Rectal smooth muscle tissue (tissue), 1 donor: ENCODE measurements around the gene PHC2.
A peak's percentile ranks its signal among the peaks of the same experiment; 100 is the strongest.

Experiments
- H3K27ac ChIP-seq: one replicate; pipeline ENCODE4 v1.7.0; 2013; ENCODE audit warnings: low read depth, low read length, inconsistent platforms
- H3K27me3 ChIP-seq: one replicate; pipeline ENCODE4 v1.7.0; 2013; ENCODE audit warnings: low read length; ENCODE audit not compliant: control insufficient read depth, insufficient read depth
- H3K36me3 ChIP-seq: one replicate; pipeline ENCODE4 v1.7.0; 2013; ENCODE audit warnings: low read length; ENCODE audit not compliant: control insufficient read depth, insufficient read depth
- H3K4me1 ChIP-seq: one replicate; pipeline ENCODE4 v1.7.0; 2013; ENCODE audit warnings: low read length; ENCODE audit not compliant: control insufficient read depth, insufficient read depth
- H3K4me3 ChIP-seq: one replicate; pipeline ENCODE4 v1.7.0; 2013; ENCODE audit warnings: low read length
- H3K9ac ChIP-seq: one replicate; pipeline ENCODE4 v1.7.0; 2013; ENCODE audit warnings: low read length

The PHC2 gene

GRCh38 chr1:33334081-33334552, 96.8 kb downstream of the PHC2 start:
- Histone ChIP-seq H3K4me3 (peak overlapping the region; percentile 10), H3K27me3 (no peaks in the 10 kb centered on the region), H3K36me3 (peaks cover 31% of the 10 kb centered on the region), H3K4me1 (peaks cover 49% of the 10 kb centered on the region), H3K27ac (peak overlapping the region; percentile 41), H3K9ac (no peak overlapping the region)

DNA sequence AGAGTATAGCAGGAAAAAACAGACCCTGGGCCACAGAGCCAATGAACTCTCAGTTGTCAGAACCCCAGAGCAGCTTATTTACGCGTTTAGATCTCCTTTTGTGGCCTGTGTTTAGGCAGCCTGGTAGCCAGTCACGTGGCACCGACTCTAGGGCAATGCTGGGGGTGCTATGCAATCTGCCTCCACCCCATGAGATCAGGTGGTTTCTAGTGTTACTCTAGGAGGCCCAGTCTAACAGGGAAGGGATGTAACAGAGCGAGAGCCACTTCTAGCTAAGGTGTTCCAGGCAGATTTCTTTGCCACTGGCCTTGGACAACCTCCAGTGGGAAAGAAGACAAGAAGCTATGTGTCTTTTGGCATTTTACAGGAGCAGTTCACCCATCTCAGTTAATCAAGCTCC, 98.0 kb downstream of the PHC2 start:
- Histone ChIP-seq H3K4me1 (peaks cover 39% of the 10 kb centered on the region), H3K4me3 (no peak overlapping the region), H3K27me3 (no peaks in the 10 kb centered on the region), H3K27ac (peak overlapping the region; percentile 41), H3K36me3 (peaks cover 41% of the 10 kb centered on the region), H3K9ac (no peak overlapping the region)

DNA sequence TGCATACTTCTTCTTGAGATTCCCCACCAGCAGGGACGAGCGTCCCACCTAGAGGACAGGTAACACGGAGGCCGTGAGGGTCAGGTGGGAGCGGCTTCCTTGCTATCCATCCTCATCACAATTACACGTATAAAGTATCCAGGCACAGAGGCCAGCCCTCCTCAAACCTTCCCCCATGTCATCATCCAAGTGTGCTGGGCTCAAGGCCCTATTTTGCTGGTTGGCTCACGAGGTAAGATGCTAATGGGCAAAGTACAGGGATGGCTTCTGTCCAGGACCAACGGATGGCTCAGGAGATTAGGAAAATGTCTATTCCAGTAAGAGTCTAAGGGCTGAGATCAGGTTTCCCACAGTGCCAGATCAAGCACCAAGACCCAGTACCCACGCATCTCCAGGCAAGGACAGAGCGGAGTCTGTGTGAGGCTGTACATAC, 98.5 kb downstream of the PHC2 start:
- peaks cover 46% of the 10 kb centered on the region for H3K36me3 ChIP-seq
- H3K4me3 ChIP-seq: no peak overlapping the region
- peaks cover 41% of the 10 kb centered on the region for H3K4me1 ChIP-seq
- no peak overlapping the region for H3K9ac ChIP-seq
- no peaks in the 10 kb centered on the region for H3K27me3 ChIP-seq
- H3K27ac ChIP-seq: peak overlapping the region; percentile 41

DNA sequence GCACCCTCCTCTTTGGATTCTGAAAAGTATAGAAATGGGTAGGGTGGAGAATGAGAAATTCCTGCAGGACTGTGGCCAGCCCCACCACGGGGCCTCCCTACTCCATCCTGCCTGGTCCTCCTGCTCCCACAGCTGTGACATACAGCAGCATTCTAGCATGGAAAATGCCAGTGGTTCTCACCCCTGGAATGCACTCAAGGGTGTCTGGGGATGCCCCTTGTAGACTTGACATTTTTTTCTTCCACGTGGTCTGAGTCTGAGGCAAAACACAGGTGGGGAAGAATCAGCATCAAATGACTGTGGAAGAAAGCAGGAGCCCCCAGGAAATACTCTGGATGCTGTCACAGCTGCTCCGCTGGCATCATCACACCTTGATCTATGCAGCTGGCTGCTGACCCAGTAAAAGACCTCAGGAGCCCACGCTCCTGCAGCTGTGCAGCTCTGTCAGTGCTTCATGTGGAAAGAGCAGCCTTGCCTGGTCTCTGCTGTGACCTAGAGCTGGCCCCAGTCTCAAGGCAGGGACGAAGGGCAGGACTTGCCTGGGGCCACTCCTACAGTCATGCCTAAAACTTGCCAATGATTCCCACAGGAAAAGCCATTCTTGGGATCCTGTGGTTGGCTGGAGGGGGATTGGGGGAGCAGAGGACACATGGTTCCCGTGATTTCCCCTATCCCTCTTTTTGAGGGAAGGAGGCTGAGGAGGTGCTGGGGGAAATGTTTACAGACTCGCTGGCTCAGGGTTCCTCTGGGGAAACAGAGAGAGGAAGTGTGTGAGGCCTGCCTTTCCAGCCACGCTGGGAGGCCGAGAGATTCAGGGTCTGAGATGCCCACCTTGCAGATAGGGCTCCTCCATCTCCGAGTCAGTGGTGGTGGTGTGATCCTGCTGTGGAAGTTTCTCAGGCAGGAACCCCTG, 99.2 kb downstream of the PHC2 start:
- H3K4me1 ChIP-seq: peaks cover 41% of the 10 kb centered on the region
- H3K36me3 ChIP-seq: peaks cover 51% of the 10 kb centered on the region
- no peak overlapping the region for H3K4me3 ChIP-seq
- H3K27me3 ChIP-seq: no peaks in the 10 kb centered on the region
- no peak overlapping the region for H3K9ac ChIP-seq
- H3K27ac ChIP-seq: peak overlapping the region; percentile 41

- peaks cover 55% of the 10 kb centered on the region for H3K36me3 ChIP-seq
- no peak overlapping the region for H3K27ac ChIP-seq
- H3K9ac ChIP-seq: no peak overlapping the region
- no peaks in the 10 kb centered on the region for H3K27me3 ChIP-seq
- peaks cover 38% of the 10 kb centered on the region for H3K4me1 ChIP-seq
- H3K4me3 ChIP-seq: no peak overlapping the region
Observed at GRCh38 chr1:33330906-33331305, 100.0 kb downstream of the PHC2 start.

GRCh38 chr1:33330361-33330890, 100.5 kb downstream of the PHC2 start:
- H3K4me3 ChIP-seq: no peak overlapping the region
- H3K36me3 ChIP-seq: peaks cover 60% of the 10 kb centered on the region
- no peak overlapping the region for H3K9ac ChIP-seq
- H3K27me3 ChIP-seq: no peaks in the 10 kb centered on the region
- no peak overlapping the region for H3K27ac ChIP-seq
- peaks cover 38% of the 10 kb centered on the region for H3K4me1 ChIP-seq

DNA sequence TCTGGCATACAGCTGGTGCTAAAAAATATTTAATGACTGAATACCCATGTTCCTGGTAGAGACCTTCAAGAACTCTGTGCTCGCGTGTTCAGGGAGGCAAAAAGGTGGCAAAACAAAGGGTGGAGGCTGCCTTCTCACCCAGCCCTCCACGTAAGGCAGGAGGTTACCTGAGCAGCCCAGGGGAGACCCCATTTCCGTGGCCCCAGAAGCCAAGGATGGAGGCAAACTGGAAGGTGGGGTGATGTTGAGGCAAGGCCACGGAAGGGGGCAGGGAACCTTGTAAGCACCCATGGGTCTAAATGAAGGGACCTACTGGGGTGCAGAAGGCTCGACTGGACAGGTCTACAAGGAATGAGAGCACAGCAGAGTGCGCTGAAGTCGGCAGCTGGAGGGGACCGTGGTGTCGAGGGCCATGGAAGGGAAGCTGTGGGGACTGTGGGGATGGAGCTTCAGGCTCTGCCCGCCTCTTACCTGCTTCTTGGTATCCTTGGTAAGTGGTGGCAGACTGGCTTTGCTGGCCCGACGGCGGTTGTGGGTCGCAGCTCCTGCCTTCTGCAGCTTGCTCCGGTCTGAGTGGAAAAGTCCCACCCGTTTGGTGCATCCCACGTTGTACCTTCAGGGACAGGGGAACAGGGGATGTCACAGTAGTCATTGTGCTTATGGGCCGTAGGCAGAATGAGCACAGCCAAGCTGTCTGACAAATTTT, 101.1 kb downstream of the PHC2 start:
- H3K36me3 ChIP-seq: peaks cover 65% of the 10 kb centered on the region
- H3K27me3 ChIP-seq: no peaks in the 10 kb centered on the region
- H3K9ac ChIP-seq: no peak overlapping the region
- H3K27ac ChIP-seq: no peak overlapping the region
- peaks cover 33% of the 10 kb centered on the region for H3K4me1 ChIP-seq
- H3K4me3 ChIP-seq: no peak overlapping the region

- peaks cover 26% of the 10 kb centered on the region for H3K4me1 ChIP-seq
- no peak overlapping the region for H3K4me3 ChIP-seq
- no peaks in the 10 kb centered on the region for H3K27me3 ChIP-seq
- H3K36me3 ChIP-seq: peaks cover 74% of the 10 kb centered on the region
- H3K9ac ChIP-seq: no peak overlapping the region
- H3K27ac ChIP-seq: no peak overlapping the region
Observed at GRCh38 chr1:33328817-33329216, 102.1 kb downstream of the PHC2 start.

GRCh38 chr1:33327587-33328325, 103.1 kb downstream of the PHC2 start:
- Histone ChIP-seq H3K4me3 (no peak overlapping the region), H3K27ac (peak overlapping the region; percentile 27), H3K36me3 (peaks cover 74% of the 10 kb centered on the region), H3K4me1 (peaks cover 16% of the 10 kb centered on the region), H3K9ac (no peak overlapping the region), H3K27me3 (no peaks in the 10 kb centered on the region)

DNA sequence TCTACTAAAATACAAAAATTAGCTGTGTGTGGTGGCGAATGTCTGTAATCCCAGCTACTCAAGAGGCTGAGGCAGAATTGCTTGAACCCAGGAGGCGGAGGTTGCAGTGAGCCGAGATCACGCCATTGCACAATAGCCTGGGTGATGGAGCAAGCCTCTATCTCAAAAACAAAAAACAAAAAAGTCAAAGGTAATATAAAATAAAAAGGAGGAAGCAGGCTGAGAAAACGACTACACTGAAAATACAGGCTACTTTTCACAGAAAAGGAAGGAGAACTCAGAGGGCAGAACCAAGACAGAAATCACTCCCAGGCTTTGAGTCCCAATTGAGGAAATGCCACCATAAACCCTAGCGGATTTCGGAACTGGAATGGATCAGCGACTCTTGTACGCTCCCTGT, 104.1 kb downstream of the PHC2 start:
- Histone ChIP-seq H3K4me1 (peaks cover 7% of the 10 kb centered on the region), H3K36me3 (peaks cover 69% of the 10 kb centered on the region), H3K4me3 (no peak overlapping the region), H3K27ac (no peak overlapping the region), H3K27me3 (no peaks in the 10 kb centered on the region), H3K9ac (no peak overlapping the region)

DNA sequence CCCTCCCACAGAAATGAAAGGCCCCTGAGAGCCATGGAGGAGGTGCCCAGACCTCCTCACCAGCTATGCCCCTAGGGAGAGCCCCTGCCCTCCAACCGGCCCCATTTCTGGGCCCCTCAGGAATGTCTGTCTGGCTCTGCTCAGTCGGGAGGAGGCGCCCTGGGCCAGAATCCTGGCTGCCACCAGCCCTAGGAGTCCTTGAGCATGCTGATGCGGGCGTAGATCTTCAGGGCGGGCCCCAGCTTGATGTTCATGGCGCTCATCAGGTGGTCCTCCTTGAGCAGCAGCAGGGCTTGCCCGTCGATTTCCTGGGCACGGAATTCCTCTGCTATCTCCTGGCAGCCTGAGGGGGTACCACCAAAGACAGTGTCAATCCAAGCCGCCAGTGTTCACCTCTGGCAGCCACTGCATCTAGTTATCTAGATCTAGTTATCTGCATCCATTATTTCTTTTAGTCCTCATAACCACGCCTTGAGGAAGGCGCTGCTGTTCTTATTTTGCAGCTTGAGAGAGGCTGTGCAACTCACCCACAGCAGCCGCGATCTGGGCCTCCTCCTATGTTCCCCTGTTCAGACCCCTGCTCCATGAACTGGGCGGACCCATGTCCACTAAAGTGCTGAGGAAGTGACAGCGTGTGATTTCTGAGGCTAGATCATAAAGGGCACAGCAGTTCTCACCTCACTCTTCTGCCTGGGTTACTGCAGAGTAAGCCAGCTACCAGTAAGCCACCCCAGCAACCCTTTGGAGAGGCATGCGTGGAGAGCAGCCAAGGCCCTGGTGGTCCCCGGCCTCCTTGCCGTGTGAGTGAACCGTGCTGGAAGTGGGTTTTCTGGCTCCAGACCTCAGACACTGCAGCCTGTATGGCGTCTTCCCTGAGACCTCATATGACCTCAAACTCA, 106.0 kb downstream of the PHC2 start:
- H3K4me3 ChIP-seq: no peak overlapping the region
- H3K4me1 ChIP-seq: peaks cover 7% of the 10 kb centered on the region
- no peak overlapping the region for H3K9ac ChIP-seq
- H3K36me3 ChIP-seq: peaks cover 54% of the 10 kb centered on the region
- H3K27me3 ChIP-seq: no peaks in the 10 kb centered on the region
- no peak overlapping the region for H3K27ac ChIP-seq
